ENCODE data around the gene GRIN3A.

GRCh38 chr9:101737165-101737704, 1.2 kb downstream of the GRIN3A start:
- no peak for TF ChIP-seq POLR2AphosphoS5 (IDR thresholded peaks at IDR 0.05; ENCODE audit: low read depth, low read length)
- TF ChIP-seq POLR2A (IDR thresholded peaks at IDR 0.05; ENCODE audit: low read depth, low read length): no peak
- TF ChIP-seq SPI1 (IDR thresholded peaks at IDR 0.05; ENCODE audit: low read depth, low read length): no peak
- TF ChIP-seq POU2F2 (IDR thresholded peaks at IDR 0.05; ENCODE audit: low read depth, low read length): no peak
- no peak for TF ChIP-seq TAF1 (IDR thresholded peaks at IDR 0.05; ENCODE audit: low read depth, low read length)
